ENCODE measurements around the gene ZSWIM6.

Gene ZSWIM6

DNA sequence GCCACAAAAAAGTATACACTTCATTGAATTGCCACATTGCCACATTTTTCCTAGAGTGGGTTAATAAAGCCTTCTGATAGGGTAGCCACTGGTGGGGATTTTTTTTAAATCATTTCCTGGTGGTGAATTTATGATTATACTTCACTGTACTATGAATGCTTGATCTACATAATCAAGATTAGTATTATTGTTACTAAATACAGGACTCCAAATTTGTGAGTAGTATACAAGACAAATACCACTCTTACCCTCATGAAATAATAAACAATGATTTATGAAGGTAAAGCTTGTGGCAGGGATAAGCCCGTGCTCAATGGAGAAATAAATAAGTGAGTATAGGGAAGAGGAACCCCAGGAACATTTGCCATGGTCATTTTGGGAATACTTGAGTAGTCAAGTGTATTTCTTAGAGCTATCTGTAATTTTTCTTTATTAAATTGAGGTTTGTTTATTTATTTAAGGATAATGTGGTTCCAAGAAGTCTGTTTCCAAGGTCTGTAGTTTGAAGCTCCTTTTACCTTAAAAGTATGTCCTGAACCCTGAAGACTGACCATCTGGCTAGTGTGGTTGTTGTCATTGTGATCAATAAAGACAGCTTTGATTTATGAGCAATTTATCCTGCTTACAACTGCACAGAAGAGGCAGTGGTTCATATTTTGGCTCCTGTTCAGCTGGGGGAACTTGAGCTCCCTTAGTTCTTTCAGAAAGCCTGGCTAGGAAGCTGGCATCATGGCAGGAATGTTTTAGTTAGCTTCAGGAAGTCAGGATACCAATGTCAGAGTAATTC is 118.6 kb downstream of the ZSWIM6 start:
- no peak for DNase-seq

- no peak for DNase-seq
These were observed 123.3 kb downstream of the ZSWIM6 start for GRCh38 chr5:61455179-61456006.

DNA sequence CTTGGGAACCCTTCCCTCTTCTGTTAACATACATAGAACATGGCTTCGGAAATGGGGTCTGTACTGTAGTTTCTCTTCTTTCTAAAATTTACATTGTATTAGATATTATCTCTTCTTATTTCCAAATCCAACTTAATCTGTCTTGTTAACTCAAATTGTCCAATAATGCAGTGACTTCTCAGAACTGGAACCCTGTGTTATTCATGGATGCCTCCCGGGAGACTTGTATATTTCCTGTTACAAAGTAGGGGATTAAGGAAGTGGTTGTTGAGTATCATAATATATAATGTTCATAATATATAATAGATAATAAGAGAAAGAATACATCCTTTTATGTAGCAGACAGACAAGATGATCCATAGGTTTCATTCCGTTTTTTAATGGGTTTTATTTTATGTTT is 128.4 kb downstream of the ZSWIM6 start:
- DNase-seq, result no peak

- DNase-seq, result no peak
These were observed 129.4 kb downstream of the ZSWIM6 start for GRCh38 chr5:61461417-61461816.

DNA sequence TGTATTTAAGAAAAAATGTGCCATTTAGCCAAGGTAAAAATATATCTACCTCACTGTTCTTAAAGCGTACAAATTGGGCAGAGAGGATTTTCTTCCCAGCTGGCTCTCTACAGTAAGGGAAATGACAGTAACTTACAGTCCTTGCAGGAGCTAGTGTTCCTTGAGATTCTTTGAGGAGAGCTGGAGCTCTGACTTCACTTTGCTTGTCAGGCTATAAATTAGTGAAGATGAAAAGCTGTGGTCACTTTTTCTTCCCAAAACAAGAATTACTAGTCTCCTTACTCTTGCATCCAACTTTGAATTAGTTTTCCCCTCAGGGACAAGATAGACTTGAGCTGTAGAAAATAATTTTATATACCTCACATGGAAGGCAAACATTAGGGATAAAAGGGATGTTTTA is 129.9 kb downstream of the ZSWIM6 start:
- DNase-seq, result no peak

GRCh38 chr5:61463596-61463995 is 131.5 kb downstream of the ZSWIM6 start:
- no peak for DNase-seq

- no peak for DNase-seq
These were observed 132.5 kb downstream of the ZSWIM6 start for GRCh38 chr5:61464512-61464911.

DNA sequence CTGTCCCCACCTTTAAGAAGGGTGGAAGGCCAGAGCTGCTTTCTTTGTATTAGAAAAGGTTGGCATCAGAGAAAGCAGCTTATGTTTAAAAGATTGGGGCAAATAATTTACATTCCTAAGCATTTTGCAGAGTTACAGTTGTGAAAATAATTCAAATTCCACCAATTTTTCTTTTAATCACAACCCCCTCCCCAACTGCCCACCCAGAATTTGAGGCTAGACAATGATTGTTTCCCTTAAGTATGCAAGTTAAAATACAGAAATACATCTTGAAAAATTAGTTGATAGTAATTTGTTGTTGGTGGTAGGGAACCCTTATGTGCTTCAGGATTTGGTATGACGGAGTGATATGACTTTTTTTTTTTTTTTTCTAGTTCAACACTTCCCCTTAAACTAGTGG is 133.0 kb downstream of the ZSWIM6 start:
- DNase-seq, result no peak

GRCh38 chr5:61465496-61465895 is 133.4 kb downstream of the ZSWIM6 start:
- DNase-seq, result no peak

GRCh38 chr5:61466017-61466416 is 134.0 kb downstream of the ZSWIM6 start:
- DNase-seq, result no peak

DNA sequence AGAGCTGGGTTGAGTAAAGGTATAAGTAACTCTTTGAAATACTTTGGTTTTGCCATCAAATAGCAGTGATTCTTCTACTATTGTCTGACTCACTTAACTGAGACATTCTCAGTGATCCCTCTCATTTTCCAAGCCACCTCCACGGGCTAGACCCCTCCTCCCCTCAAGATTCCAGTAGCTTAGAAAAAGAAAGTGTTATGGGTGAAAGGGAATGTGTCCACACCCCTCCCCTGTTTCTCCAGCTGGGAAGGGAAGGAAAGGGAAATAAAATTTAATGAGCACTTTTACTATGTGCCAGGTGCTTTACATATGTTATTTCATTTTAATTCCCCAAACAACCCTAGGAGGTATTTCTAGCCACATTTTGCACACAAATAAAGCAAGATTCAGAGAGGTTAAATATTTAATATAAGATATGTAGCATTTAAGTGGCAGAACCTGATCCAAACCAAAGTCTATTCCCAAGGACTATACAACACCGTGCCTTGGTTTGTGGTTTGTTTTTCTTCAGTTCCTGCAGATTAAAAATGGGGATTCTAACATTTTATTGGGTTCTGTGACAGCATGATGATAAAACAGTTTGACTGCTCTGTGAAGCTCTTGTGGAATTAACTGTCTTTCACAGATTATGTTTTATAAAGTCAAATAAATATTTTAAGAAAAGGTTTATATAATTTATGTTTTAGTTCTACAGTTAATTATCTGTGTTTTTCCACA is 135.9 kb downstream of the ZSWIM6 start:
- DNase-seq, result no peak

DNA sequence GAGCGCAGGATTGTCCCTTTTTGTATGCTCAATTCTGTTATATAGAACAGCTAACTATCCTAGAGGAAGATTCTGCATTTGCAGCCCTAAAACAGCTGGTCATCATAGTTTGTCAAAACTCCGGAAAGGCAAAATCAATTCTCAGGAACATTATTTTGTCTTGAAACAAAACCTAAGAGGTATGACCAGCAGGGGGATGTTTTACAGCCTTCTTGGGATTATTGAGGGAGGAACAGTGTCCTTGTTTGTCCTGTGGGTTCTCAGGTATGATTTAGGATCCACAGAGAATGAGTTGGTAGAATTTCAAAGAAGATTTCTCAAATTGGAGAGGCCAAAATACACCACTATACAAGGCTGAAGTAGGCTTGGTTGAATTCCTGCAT is 136.4 kb downstream of the ZSWIM6 start:
- no peak for DNase-seq

GRCh38 chr5:61471352-61471751 is 139.3 kb downstream of the ZSWIM6 start:
- no peak for DNase-seq

- DNase-seq, result no peak
These were observed 140.3 kb downstream of the ZSWIM6 start for GRCh38 chr5:61472172-61472958.

DNA sequence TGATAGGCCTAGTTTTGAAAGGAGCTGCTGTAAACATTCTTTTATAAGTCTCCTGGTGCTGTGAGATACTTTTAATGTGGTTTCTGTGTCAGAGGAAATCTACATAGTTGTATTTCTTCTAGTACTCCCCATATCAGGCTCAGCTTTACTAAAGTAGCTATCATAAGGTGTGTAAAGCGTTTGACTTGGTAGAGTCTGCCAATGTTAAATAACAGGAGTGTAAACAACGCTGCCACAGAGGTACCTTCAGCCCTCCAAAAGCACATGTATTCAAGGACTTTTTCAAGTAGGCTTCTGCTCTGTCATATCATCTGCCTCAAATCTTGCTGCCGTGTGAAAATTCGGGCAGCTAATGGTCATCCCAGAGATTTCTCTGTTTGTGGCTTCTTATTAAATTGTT is 142.7 kb downstream of the ZSWIM6 start:
- no peak for DNase-seq

GRCh38 chr5:61477788-61478187 is 145.7 kb downstream of the ZSWIM6 start:
- no peak for DNase-seq

GRCh38 chr5:61479850-61480614 is 148.0 kb downstream of the ZSWIM6 start:
- no peak for DNase-seq

DNA sequence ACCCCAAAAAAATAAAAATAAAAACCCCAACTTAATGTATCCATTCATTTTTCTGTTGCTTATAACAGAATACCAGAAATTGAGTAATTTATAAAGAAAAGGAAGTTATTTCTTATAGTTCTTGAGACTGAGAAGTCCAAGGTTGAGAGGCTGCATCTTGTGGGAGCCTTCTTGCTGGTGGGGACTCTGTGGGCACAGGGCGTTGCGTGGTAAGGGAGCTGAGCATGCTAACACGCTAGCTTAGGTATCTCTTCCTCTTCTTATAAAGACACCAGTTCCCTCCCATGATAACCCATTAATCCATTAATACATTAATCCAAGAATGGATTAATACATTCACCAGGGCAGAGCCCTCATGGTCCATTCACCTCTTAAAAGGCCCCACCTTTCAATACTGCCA is 150.9 kb downstream of the ZSWIM6 start:
- DNase-seq, result no peak

DNA sequence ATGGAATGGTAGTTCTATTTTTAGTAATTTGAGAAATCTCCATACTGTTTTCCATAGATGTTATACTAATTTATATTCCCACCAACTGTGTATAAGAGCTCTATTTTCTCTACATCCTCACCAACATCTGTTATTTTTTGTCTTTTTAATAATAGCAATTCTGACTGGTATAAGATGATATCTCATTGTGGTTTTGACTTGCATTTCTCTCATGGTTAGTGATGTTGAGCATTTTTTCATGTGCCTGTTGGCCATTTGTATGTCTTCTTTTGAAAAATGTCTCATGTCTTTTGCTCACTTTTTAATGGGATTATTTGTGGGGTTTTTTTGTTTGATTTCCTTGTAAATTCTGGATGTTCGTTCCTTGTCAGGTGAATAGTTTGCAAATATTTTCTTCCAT is 154.4 kb downstream of the ZSWIM6 start:
- no peak for DNase-seq

DNA sequence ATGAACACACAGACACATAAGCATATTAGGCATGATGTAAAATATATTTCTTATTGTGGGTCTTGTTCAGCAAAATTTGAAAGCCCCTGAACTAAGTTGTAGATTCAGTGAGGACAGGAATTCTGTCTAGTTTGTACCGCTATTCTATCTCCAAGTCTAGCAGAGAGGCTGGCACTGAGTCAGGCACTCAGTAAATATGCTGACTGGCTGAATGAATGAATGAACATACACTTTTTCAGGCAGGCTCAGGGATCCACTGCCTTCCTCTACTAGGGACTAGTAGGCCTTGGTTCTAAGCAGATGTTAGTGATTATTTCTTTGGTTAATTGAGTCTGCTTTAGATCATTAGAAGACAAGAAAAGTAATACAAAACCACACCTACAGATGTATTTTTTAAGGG is 157.5 kb downstream of the ZSWIM6 start:
- DNase-seq, result no peak

- DNase-seq, result no peak
These were observed 159.8 kb downstream of the ZSWIM6 start for GRCh38 chr5:61491861-61492260.

DNA sequence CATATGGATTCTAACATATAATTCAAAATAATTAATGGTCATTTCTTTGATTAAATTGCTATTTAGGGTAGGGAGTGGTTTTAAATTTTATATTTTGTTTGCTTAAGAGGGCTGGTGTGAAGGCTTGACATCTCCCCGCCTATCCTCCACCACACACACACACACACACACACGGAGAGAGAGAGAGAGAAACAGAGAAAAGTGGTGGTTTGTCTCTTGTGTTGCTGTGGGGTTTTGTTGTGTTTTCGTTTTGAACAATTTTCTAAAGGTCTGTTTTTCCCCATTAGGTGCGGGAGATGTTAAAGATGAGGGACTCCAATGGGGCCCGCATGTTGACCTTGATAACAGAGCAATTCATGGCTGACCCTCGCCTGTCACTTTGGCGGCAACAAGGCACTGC is 161.9 kb downstream of the ZSWIM6 start:
- no peak for DNase-seq
